ENCODE measurements around the gene BRD7. TPM values are rescaled to one million over a fixed set of nuclear protein-coding genes. Genes with fewer than 3 reads are reported as not detected.
A peak's percentile ranks its signal among the peaks of the same experiment; 100 is the strongest.

BRD7 gene
- total and polyA plus RNA-seq, 10 of the 15 experiments (the other 5 are each of a cell fraction or from before 2014, with no cell fraction given) = 16.9 to 74.7 (median 52.0) TPM

- Histone ChIP-seq H3K4me2 (ENCODE audit: control insufficient read depth, insufficient read depth) (peak overlapping the region; percentile 99), H3K27ac (ENCODE audit: control insufficient read depth, insufficient read depth) (peak overlapping the region; percentile 93), H3K4me3 (peak overlapping the region; percentile 70), H3K9ac (ENCODE audit: control insufficient read depth, insufficient read depth, low read length) (peak overlapping the region; percentile 94), H3K36me3 (ENCODE audit: control insufficient read depth in 2 of 2, insufficient read depth in 2 of 2, low read length in 1 of 2) (0 out of 4 replicates have a peak, but pooled peaks cover 0 to 2% of the 10 kb centered on the region in 2 experiments), H3K9me3 (replicated peaks; ENCODE audit: control insufficient read depth, insufficient read depth, low read length) (no peaks in the 10 kb centered on the region; the same call in 2 of the 3 replicates), H3K27me3 (replicated peaks in 1 of 2; ENCODE audit: control insufficient read depth in 2 of 2, insufficient read depth in 2 of 2, low read length in 1 of 2) (no peaks in the 10 kb centered on the region), H3K4me1 (ENCODE audit: control insufficient read depth, insufficient read depth, low read length) (peaks cover 56% of the 10 kb centered on the region), H3K79me2 (ENCODE audit: control insufficient read depth, insufficient read depth, low read length) (peaks cover 56% of the 10 kb centered on the region), H4K20me1 (ENCODE audit: control insufficient read depth, insufficient read depth) (no peaks in the 10 kb centered on the region), H2AFZ (ENCODE audit: control insufficient read depth, low read depth, low read length) (no peak overlapping the region)
- TSS peak; percentile 73 for BruUV-seq (replicated peaks)
- ChIA-PET POLR2A (interaction anchor here (0.8 to 2.6 kb wide), 11 partner anchors 8 to 469 kb away, joined by 3 to 17 read pairs (median 3); partner anchors contain the start of genes ADCY7 and CNEP1R1), RAD21 (ENCODE audit: unreplicated experiment) (interaction anchor here (0.7 to 3.8 kb wide), 27 partner anchors 7 to 532 kb away, joined by 3 to 24 read pairs (median 4); partner anchors contain the start of gene CNEP1R1), CTCF (interaction anchor here (0.9 to 4.3 kb wide), 20 partner anchors 8 to 532 kb away, joined by 3 to 44 read pairs (median 6); partner anchors contain the start of genes ADCY7 and CNEP1R1), SMC1A (ENCODE audit: uncharacterized antibody, unreplicated experiment) (interaction anchor here (0.8 to 4.0 kb wide), 15 partner anchors 9 to 472 kb away, joined by 3 to 24 read pairs (median 4); partner anchors contain the start of gene ADCY7)
- intact Hi-C loops (cut with micrococcal nuclease; ENCODE audit: unreplicated experiment) = loop anchor here (5.0 to 10.0 kb wide), 3 partner anchors 120 to 423 kb away; partner anchors contain the start of genes SNX20 and TENT4B
- no peak for FAIRE-seq
- peak; percentile 56 for ATAC-seq
- WGBS (ENCODE audit: insufficient coverage, insufficient replicate concordance, low lambda C conversion rate, missing lambda C conversion rate) = 7% methylated on average over 14 of the region's 18 CpGs
- in situ Hi-C loops (cut with MboI) = no loop called here
- DNase-seq (ENCODE audit: low read depth, low spot score) = no peak
- TF ChIP-seq SMARCA5 (IDR thresholded peaks at IDR 0.05) = peak; percentile 82; the same call in 1 of the 2 replicates
- peak; percentile 2; the same call in 1 of the 2 replicates for TF ChIP-seq CREM (IDR thresholded peaks at IDR 0.05; ENCODE audit: low read depth)
- no peak for TF ChIP-seq ZBTB4 (CRISPR knock-in tag; IDR thresholded peaks at IDR 0.05)
- no peak for TF ChIP-seq NR2C1 (IDR thresholded peaks at IDR 0.05)
- 0 out of 2 replicates have a peak, but pooled peaks have one; percentile 48 for TF ChIP-seq POLR2AphosphoS5 (IDR thresholded peaks at IDR 0.05; ENCODE audit: low read length)
- no peak for TF ChIP-seq HDGF (IDR thresholded peaks at IDR 0.05)
- no peak for TF ChIP-seq ZBTB40 (IDR thresholded peaks at IDR 0.05; ENCODE audit: borderline replicate concordance)
- peak; percentile 64 for TF ChIP-seq MYC (IDR thresholded peaks at IDR 0.05; ENCODE audit: insufficient read depth, insufficient read length, insufficient replicate concordance, low read length, severe bottlenecking)
- peak; percentile 71 for TF ChIP-seq POLR2A (IDR thresholded peaks at IDR 0.05; ENCODE audit: low read depth, low read length)
- peak; percentile 15; the same call in 1 of the 2 replicates for TF ChIP-seq PML (IDR thresholded peaks at IDR 0.05; ENCODE audit: low read length)
- TF ChIP-seq PKNOX1 (IDR thresholded peaks at IDR 0.05) = no peak; the same call in none of the 2 replicates
- no peak for TF ChIP-seq IRF3 (IDR thresholded peaks at IDR 0.05)
These were observed 94.3 kb downstream of the BRD7 start for GRCh38 chr16:50274326-50275097.

Data from GM12878 (cell line).